Spleen (tissue), 11 donors: ENCODE results near the gene RAD51B. TPM values are rescaled to one million over a fixed set of nuclear protein-coding genes. Genes with fewer than 3 reads are reported as not detected.

Experiments
- DNase-seq: peaks from one replicate; pipeline ENCODE4 v3.0.0-alpha.2; 2020
- H3K27ac ChIP-seq, 8 donors: fragments of 200-600 bp; sonication (generic) in 7 of 8; 1 replicate in 4 of 8; 2 replicates in 4 of 8; pipeline versions ENCODE4 v1.5.0 to v1.8.0; 2016 to 2021; ENCODE audit warnings: inconsistent platforms in 4 of 8, mild to moderate bottlenecking in 4 of 8, moderate library complexity in 1 of 8
- H3K27me3 ChIP-seq, 7 donors: fragments of 200-600 bp; sonication (generic) in 6 of 7; replicated peaks in 1 of 7; 1 replicate in 4 of 7; 2 replicates in 3 of 7; pipeline versions ENCODE4 v1.5.0 to v1.8.0; 2016 to 2021; ENCODE audit warnings: inconsistent platforms in 3 of 7, mild to moderate bottlenecking in 1 of 7
- H3K36me3 ChIP-seq, 6 donors: fragments of 200-600 bp; sonication (generic) in 5 of 6; 1 replicate in 4 of 6; 2 replicates in 2 of 6; pipeline versions ENCODE4 v1.5.0 to v1.8.0; 2016 to 2021; ENCODE audit warnings: inconsistent platforms in 2 of 6
- H3K4me1 ChIP-seq, 6 donors: fragments of 200-600 bp; sonication (generic) in 5 of 6; 1 replicate in 3 of 6; 2 replicates in 3 of 6; pipeline versions ENCODE4 v1.5.0 to v1.8.0; 2016 to 2021; ENCODE audit warnings: inconsistent platforms in 3 of 6
- H3K4me3 ChIP-seq, 8 donors: fragments of 200-600 bp; sonication (generic) in 7 of 8; 1 replicate in 4 of 8; 2 replicates in 4 of 8; pipeline versions ENCODE4 v1.5.0 to v1.8.0; 2016 to 2021; ENCODE audit warnings: inconsistent platforms in 4 of 8, mild to moderate bottlenecking in 4 of 8, moderate library complexity in 2 of 8
- H3K9me3 ChIP-seq, 8 donors: fragments of 200-600 bp; sonication (generic) in 7 of 8; 1 replicate in 4 of 8; 2 replicates in 4 of 8; pipeline versions ENCODE4 v1.5.0 to v1.8.0; 2016 to 2021; ENCODE audit warnings: inconsistent platforms in 4 of 8
- CTCF ChIP-seq, 11 experiments: fragments of 200-600 bp in 7 of 11; fragments of 450-650 bp in 4 of 11; sonication (generic) in 4 of 11; IDR thresholded peaks in 8 of 11; conservative IDR thresholded peaks in 3 of 11; 1 replicate in 7 of 11; 2 replicates in 4 of 11; pipeline versions ENCODE4 v1.4.0 to v1.8.0; 2016 to 2021; ENCODE audit warnings: antibody characterized with exemption in 11 of 11, inconsistent platforms in 4 of 11, mild to moderate bottlenecking in 1 of 11
- POLR2A ChIP-seq, 3 donors: fragments of 450-650 bp; IDR thresholded peaks; one replicate each; pipeline ENCODE4 v1.5.1; 2017; ENCODE audit warnings: antibody characterized with exemption in 3 of 3, mild to moderate bottlenecking in 1 of 3
- POLR2AphosphoS5 ChIP-seq, 3 donors: sonication (generic); formaldehyde crosslinking; IDR thresholded peaks; one replicate each; pipeline ENCODE4 v1.5.1; 2017; ENCODE audit warnings: antibody characterized with exemption in 3 of 3
- WGBS, 5 donors: extraction: QIAGEN DNeasy Blood & Tissue Kit in 3 of 5; methylation state at CpG; one replicate each; pipeline versions ENCODE4 v1.1.5 to v1.1.7; 2013 to 2018; 5-methylcytosine and 5-hydroxymethylcytosine counted together
- intact Hi-C: fragments of 100-400 bp; cut with DNase I; formaldehyde crosslinking; loops from one replicate; pipeline ENCODE4 v1.15.0; 2023; ENCODE audit warnings: low total_unique reads
- polyA plus RNA-seq, 3 donors: library from polyadenylated mRNA; stranded (reverse); fragments of 200-250 nt; gene quantifications; one replicate each; pipeline ENCODE4 v1.2.1, GENCODE V29; 2013
- total RNA-seq, 7 donors: library from RNA; depleted of rRNA in 3 of 7; stranded (reverse); fragments of >200 nt in 3 of 7; fragmentation: NEBNext Ultra II Directional in 4 of 7; extraction: Animal tissue kit (Norgen Biotek cat#: 25700) in 4 of 7; gene quantifications; one replicate each; pipeline versions ENCODE4 v1.1.0 to v1.2.1, GENCODE V29; 2016 to 2021
- donor health status: healthy with polysubstance abuse.
- donor health status: DM: no; HTN: no; CAD: no; lungs with moderate emphysema.
- donor health status: DM: no; HTN: no; CAD: no.
- donor health status: Bipolar disorder and iron deficiency.
- donor health status: healthy.
- donor health status: DM: no; HTN: no; CAD: no.
- donor health status: DM: yes; HTN: yes; CAD: no.

RAD51B gene
- total and polyA plus RNA-seq, 10 donors: 4.2 to 43.7 (median 29.8) TPM

- no peak for DNase-seq
- Histone ChIP-seq H3K4me1 (peaks cover 32 to 75% (median 52%) of the 10 kb centered on the region in 6 donors), H3K27me3 (no peaks in the 10 kb centered on the region), H3K27ac (peak overlapping the region; percentile 8 to 83 (median 64)), H3K9me3 (no peaks in the 10 kb centered on the region), H3K4me3 (no peak overlapping the region), H3K36me3 (no peaks in the 10 kb centered on the region)
- TF ChIP-seq POLR2A (IDR thresholded peaks at IDR 0.05) (no peak), CTCF (IDR thresholded peaks at IDR 0.05 in 8 of 11, conservative IDR thresholded peaks at IDR 0.05 in 3 of 11) (no peak), POLR2AphosphoS5 (IDR thresholded peaks at IDR 0.05) (no peak)
- WGBS, 5 donors: 50 to 64% (median 55%) methylated on average over 4 of the region's 4 CpGs
- intact Hi-C loops: no loop called here
These were observed 424.8 kb downstream of the RAD51B start for GRCh38 chr14:68244262-68244980.

GRCh38 chr14:68245146-68246073 is 425.8 kb downstream of the RAD51B start:
- H3K36me3 ChIP-seq: no peaks in the 10 kb centered on the region
- intact Hi-C loops: no loop called here
- H3K4me1 ChIP-seq: peaks cover 42 to 77% (median 59%) of the 10 kb centered on the region in 6 donors
- no peak for DNase-seq
- H3K27me3 ChIP-seq: no peaks in the 10 kb centered on the region
- WGBS, 5 donors: 46 to 64% (median 61%) methylated on average over 7 of the region's 7 CpGs
- peak overlapping the region; percentile 4 to 83 (median 64) for H3K27ac ChIP-seq
- H3K9me3 ChIP-seq: no peaks in the 10 kb centered on the region
- H3K4me3 ChIP-seq: no peak overlapping the region
- TF ChIP-seq POLR2A (IDR thresholded peaks at IDR 0.05) (no peak), POLR2AphosphoS5 (IDR thresholded peaks at IDR 0.05) (no peak)

GRCh38 chr14:68246074-68246785 is 426.7 kb downstream of the RAD51B start:
- intact Hi-C loops: no loop called here
- Histone ChIP-seq H3K27me3 (no peaks in the 10 kb centered on the region), H3K9me3 (no peaks in the 10 kb centered on the region), H3K36me3 (no peaks in the 10 kb centered on the region), H3K4me3 (no peak overlapping the region), H3K4me1 (peaks cover 43 to 81% (median 66%) of the 10 kb centered on the region in 6 donors), H3K27ac (peak overlapping the region; percentile 4 to 83 (median 64))
- 56 to 77% (median 71%) methylated on average over 3 of the region's 3 CpGs for WGBS, 5 donors
- no peak for DNase-seq
- TF ChIP-seq POLR2A (IDR thresholded peaks at IDR 0.05): no peak
- no peak for TF ChIP-seq POLR2AphosphoS5 (IDR thresholded peaks at IDR 0.05)
- no peak for TF ChIP-seq CTCF (IDR thresholded peaks at IDR 0.05 in 8 of 11, conservative IDR thresholded peaks at IDR 0.05 in 3 of 11)

- Histone ChIP-seq H3K27me3 (no peaks in the 10 kb centered on the region), H3K4me1 (peaks cover 48 to 86% (median 70%) of the 10 kb centered on the region in 6 donors), H3K27ac (peak overlapping the region in 7 of 8 donors; percentile 57 to 83 (median 68)), H3K9me3 (no peaks in the 10 kb centered on the region), H3K4me3 (no peak overlapping the region), H3K36me3 (no peaks in the 10 kb centered on the region)
- DNase-seq: no peak
- TF ChIP-seq POLR2AphosphoS5 (IDR thresholded peaks at IDR 0.05) (no peak), POLR2A (IDR thresholded peaks at IDR 0.05) (no peak), CTCF (IDR thresholded peaks at IDR 0.05 in 8 of 11, conservative IDR thresholded peaks at IDR 0.05 in 3 of 11) (no peak)
- intact Hi-C loops: no loop called here
- WGBS, 5 donors: 73 to 88% (median 82%) methylated on average over 2 of the region's 2 CpGs
These were observed 427.2 kb downstream of the RAD51B start for GRCh38 chr14:68246786-68247105.
